Activated effector memory CD4-positive, alpha-beta T cell treated with Interleukin-2 at 50 U/mL for 16 hours (primary cell): ENCODE data around the gene UTP4.

Experiments used
- DNase-seq: peaks from one replicate; pipeline ENCODE4 v3.0.0-alpha.2; 2020

The UTP4 gene

GRCh38 chr16:69132424-69133252, at the start of gene UTP4, which contains the start of gene CHTF8:
TSS of gene UTP4 (plus strand) at chr16:69132649. CDS start at chr16:69133460, 811 bp downstream.
TSS of gene CHTF8 (minus strand) at chr16:69132588. CDS start at chr16:69121458, 11,130 bp downstream.
- DNase-seq = peak; percentile 79

GRCh38 chr16:69083306-69083941, 49.0 kb upstream of the UTP4 start:
- DNase-seq = no peak

GRCh38 chr16:69084289-69084688, 48.2 kb upstream of the UTP4 start:
- no peak for DNase-seq

GRCh38 chr16:69085032-69085695, 47.3 kb upstream of the UTP4 start:
- no peak for DNase-seq

GRCh38 chr16:69087161-69087581, 45.3 kb upstream of the UTP4 start:
- no peak for DNase-seq

GRCh38 chr16:69088684-69089083, 43.8 kb upstream of the UTP4 start:
- no peak for DNase-seq

GRCh38 chr16:69089091-69089910, 43.1 kb upstream of the UTP4 start:
- DNase-seq = no peak

- no peak for DNase-seq
Measured at GRCh38 chr16:69093974-69094373, 38.5 kb upstream of the UTP4 start.

GRCh38 chr16:69094501-69094900, 37.9 kb upstream of the UTP4 start:
- no peak for DNase-seq

- no peak for DNase-seq
Measured at GRCh38 chr16:69095193-69095592, 37.3 kb upstream of the UTP4 start.

GRCh38 chr16:69100071-69100691, 32.3 kb upstream of the UTP4 start:
- no peak for DNase-seq

- no peak for DNase-seq
Measured at GRCh38 chr16:69105501-69106361, 26.7 kb upstream of the UTP4 start, which contains the start of gene HAS3. TSS of gene HAS3 (plus strand) at chr16:69105653. CDS start at chr16:69109396, 3,743 bp downstream.

GRCh38 chr16:69106491-69107315, 25.7 kb upstream of the UTP4 start:
- no peak for DNase-seq

- no peak for DNase-seq
Measured at GRCh38 chr16:69107316-69107962, 25.0 kb upstream of the UTP4 start.

GRCh38 chr16:69108064-69108904, 24.2 kb upstream of the UTP4 start:
- no peak for DNase-seq

- DNase-seq = no peak
Measured at GRCh38 chr16:69108905-69109252, 23.6 kb upstream of the UTP4 start.

GRCh38 chr16:69109486-69110270, 22.8 kb upstream of the UTP4 start:
- no peak for DNase-seq

GRCh38 chr16:69110406-69110805, 22.0 kb upstream of the UTP4 start:
- no peak for DNase-seq
